Gastroesophageal sphincter (tissue), 4 donors: ENCODE results near the gene AIRE. TPM values are rescaled to one million over a fixed set of nuclear protein-coding genes. Genes with fewer than 3 reads are reported as not detected.

Source experiments
- ATAC-seq: fragments of 150-250 bp; one replicate; pipeline ENCODE4 v1.9.1; 2016; ENCODE audit warnings: mild to moderate bottlenecking, moderate library complexity
- H3K27ac ChIP-seq, 4 donors: fragments of 200-600 bp; sonication (generic) in 3 of 4; 1 replicate in 3 of 4; 2 replicates in 1 of 4; pipeline ENCODE4 v1.5.1; 2016 to 2019
- H3K27me3 ChIP-seq: fragments of 200-600 bp; sonication (generic); one replicate; pipeline ENCODE4 v1.5.1; 2019
- H3K36me3 ChIP-seq, 2 donors: fragments of 200-600 bp; sonication (generic); one replicate each; pipeline ENCODE4 v1.5.1; 2019; ENCODE audit warnings: control low read depth in 1 of 2
- H3K4me1 ChIP-seq, 3 donors: fragments of 200-600 bp; sonication (generic); 1 replicate in 2 of 3; 2 replicates in 1 of 3; pipeline ENCODE4 v1.5.1; 2016 to 2019; ENCODE audit warnings: control low read depth in 2 of 3
- H3K4me3 ChIP-seq, 2 donors: fragments of 200-600 bp; sonication (generic); one replicate each; pipeline ENCODE4 v1.5.1; 2019; ENCODE audit warnings: mild to moderate bottlenecking in 1 of 2, moderate library complexity in 1 of 2
- H3K9me3 ChIP-seq, 3 donors: fragments of 200-600 bp; sonication (generic); one replicate each; pipeline ENCODE4 v1.5.1; 2017 to 2019; ENCODE audit warnings: control low read depth in 2 of 3
- EP300 ChIP-seq: sonication (generic); formaldehyde crosslinking; IDR thresholded peaks from one replicate; pipeline ENCODE4 v1.6.1; 2017; ENCODE audit warnings: antibody characterized with exemption, mild to moderate bottlenecking
- POLR2A ChIP-seq, 2 donors: fragments of 450-650 bp; IDR thresholded peaks; one replicate each; pipeline ENCODE4 v1.6.1; 2017; ENCODE audit warnings: antibody characterized with exemption in 2 of 2, mild to moderate bottlenecking in 2 of 2, moderate library complexity in 1 of 2
- POLR2AphosphoS5 ChIP-seq: sonication (generic); formaldehyde crosslinking; IDR thresholded peaks from one replicate; pipeline ENCODE4 v1.6.1; 2017; ENCODE audit warnings: antibody characterized with exemption
- WGBS, 2 donors: methylation state at CpG; one replicate each; pipeline ENCODE4 v1.1.5; 2018; ENCODE audit warnings: low coverage in 1 of 2; 5-methylcytosine and 5-hydroxymethylcytosine counted together
- total RNA-seq, 4 donors: library from RNA; depleted of rRNA; stranded (reverse); fragments of >200 nt; gene quantifications; one replicate each; pipeline ENCODE4 v1.1.0, GENCODE V29; 2016
- TF ChIP-seq, protein P1 (sequence below), 4 experiments: fragments of 200-600 bp in 2 of 4; fragments of 450-650 bp in 2 of 4; sonication (generic) in 1 of 4; IDR thresholded peaks; one replicate each; pipeline ENCODE4 v1.5.1; 2017 to 2019; ENCODE audit warnings: antibody characterized with exemption in 4 of 4, mild to moderate bottlenecking in 2 of 4, moderate library complexity in 2 of 4

The AIRE gene
- total RNA-seq, 4 donors from 2014 or later = not detected

DNA sequence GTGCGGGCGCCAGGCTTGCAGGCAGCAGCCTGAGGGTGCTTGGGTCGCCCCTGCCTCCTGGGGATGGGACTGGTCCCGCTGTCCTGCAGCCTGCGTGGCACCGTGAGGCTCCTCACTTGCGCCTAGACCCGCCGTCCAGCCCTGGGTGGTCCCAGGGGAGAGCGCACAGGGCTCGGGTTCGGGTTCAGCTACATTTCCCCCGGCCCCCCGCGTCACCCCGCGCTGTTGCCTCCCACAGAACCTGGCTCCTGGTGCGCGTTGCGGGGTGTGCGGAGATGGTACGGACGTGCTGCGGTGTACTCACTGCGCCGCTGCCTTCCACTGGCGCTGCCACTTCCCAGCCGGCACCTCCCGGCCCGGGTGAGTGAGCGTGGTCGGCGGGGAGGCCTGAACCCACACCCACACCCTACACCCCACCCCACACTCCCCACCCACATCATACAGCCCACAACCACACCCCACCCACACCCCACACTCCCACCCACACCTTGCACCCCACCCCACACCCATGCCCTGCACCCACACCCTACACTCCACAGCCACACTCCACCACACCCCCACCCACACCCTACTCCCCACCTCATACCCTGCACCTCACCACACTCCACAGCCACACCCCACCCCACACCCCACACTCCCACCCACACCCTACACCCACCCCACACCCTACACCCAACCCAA, 8.0 kb downstream of the AIRE start:
- H3K9me3 ChIP-seq = no peaks in the 10 kb centered on the region
- no peaks in the 10 kb centered on the region for H3K36me3 ChIP-seq
- 69 to 93% methylated on average over 3 to 5 of the region's 33 CpGs for WGBS, 2 donors
- TF ChIP-seq, protein P1, sequence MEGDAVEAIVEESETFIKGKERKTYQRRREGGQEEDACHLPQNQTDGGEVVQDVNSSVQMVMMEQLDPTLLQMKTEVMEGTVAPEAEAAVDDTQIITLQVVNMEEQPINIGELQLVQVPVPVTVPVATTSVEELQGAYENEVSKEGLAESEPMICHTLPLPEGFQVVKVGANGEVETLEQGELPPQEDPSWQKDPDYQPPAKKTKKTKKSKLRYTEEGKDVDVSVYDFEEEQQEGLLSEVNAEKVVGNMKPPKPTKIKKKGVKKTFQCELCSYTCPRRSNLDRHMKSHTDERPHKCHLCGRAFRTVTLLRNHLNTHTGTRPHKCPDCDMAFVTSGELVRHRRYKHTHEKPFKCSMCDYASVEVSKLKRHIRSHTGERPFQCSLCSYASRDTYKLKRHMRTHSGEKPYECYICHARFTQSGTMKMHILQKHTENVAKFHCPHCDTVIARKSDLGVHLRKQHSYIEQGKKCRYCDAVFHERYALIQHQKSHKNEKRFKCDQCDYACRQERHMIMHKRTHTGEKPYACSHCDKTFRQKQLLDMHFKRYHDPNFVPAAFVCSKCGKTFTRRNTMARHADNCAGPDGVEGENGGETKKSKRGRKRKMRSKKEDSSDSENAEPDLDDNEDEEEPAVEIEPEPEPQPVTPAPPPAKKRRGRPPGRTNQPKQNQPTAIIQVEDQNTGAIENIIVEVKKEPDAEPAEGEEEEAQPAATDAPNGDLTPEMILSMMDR (IDR thresholded peaks at IDR 0.05) = no peak
- no peak for TF ChIP-seq POLR2A (IDR thresholded peaks at IDR 0.05)
- TF ChIP-seq POLR2AphosphoS5 = no peak
- no peak for TF ChIP-seq EP300
- no peak for ATAC-seq
- H3K27ac ChIP-seq = no peak overlapping the region
- peaks cover 0 to 30% (median 8%) of the 10 kb centered on the region in 3 donors for H3K4me1 ChIP-seq
- H3K4me3 ChIP-seq = no peak overlapping the region
- H3K27me3 ChIP-seq = peaks cover 64% of the 10 kb centered on the region

DNA sequence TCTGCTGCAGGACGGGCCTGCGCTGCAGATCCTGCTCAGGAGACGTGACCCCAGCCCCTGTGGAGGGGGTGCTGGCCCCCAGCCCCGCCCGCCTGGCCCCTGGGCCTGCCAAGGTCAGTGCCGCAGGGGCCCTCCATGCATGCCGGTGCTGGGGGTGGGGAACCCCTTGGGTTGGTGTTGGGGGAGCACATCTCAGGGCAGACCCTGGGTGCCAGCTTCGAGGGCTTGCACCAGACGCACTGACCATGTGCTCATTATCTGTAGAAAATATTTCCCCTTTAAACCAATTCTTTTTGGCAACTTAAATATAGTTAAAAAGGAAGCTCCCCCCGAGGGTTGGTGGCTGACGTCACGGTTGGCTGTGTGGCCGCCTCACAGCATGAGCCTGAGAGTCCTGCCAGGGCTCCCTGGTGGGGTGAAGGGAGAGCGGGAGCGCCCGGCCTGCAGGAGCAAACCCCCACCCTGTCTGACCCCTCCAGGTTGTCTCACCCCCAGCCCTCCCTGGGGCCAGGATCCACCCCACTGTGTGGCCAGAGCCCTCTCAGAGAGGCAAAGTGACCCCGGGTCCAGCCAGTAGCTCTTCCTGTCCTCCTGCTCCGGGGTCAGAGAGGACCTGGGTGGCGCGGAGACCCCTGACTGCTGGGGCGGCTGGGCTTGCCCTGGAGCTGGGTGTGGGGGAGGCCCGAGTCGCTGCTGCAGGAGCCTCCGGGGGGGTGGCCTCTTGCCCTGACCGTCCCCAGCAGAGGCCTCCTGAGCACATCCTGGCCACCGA, 8.9 kb downstream of the AIRE start:
- H3K4me1 ChIP-seq = peaks cover 0 to 39% (median 8%) of the 10 kb centered on the region in 3 donors
- H3K9me3 ChIP-seq = no peaks in the 10 kb centered on the region
- TF ChIP-seq, protein P1 (IDR thresholded peaks at IDR 0.05) = no peak
- TF ChIP-seq EP300 (no peak), POLR2AphosphoS5 (no peak), POLR2A (IDR thresholded peaks at IDR 0.05) (no peak)
- no peak overlapping the region for H3K4me3 ChIP-seq
- WGBS, 2 donors = 63% methylated on average over 2 of the region's 26 CpGs; no CpG with 5 or more reads in 1 of the 2 donors
- no peak overlapping the region for H3K27ac ChIP-seq
- H3K27me3 ChIP-seq = peaks cover 55% of the 10 kb centered on the region
- no peaks in the 10 kb centered on the region for H3K36me3 ChIP-seq
- peak; percentile 20 for ATAC-seq

- 33% methylated on average over 1 of the region's 14 CpGs; no CpG with 5 or more reads in 1 of the 2 donors for WGBS, 2 donors
- no peak for ATAC-seq
- no peak for TF ChIP-seq POLR2AphosphoS5
- TF ChIP-seq EP300 = no peak
- TF ChIP-seq POLR2A (IDR thresholded peaks at IDR 0.05) = no peak
- TF ChIP-seq, protein P1 (IDR thresholded peaks at IDR 0.05) = no peak
These were observed 9.5 kb downstream of the AIRE start for GRCh38 chr21:44295163-44295573.

GRCh38 chr21:44295646-44296045, 10.0 kb downstream of the AIRE start:
- Histone ChIP-seq H3K27me3 (peaks cover 51% of the 10 kb centered on the region), H3K27ac (no peak overlapping the region), H3K36me3 (no peaks in the 10 kb centered on the region), H3K4me1 (peaks cover 0 to 42% (median 9%) of the 10 kb centered on the region in 3 donors), H3K9me3 (no peaks in the 10 kb centered on the region), H3K4me3 (no peak overlapping the region)
- WGBS, 2 donors = no CpG with 5 or more reads among the region's 10 CpGs
- no peak for ATAC-seq
- no peak for TF ChIP-seq POLR2AphosphoS5
- no peak for TF ChIP-seq EP300

More at GRCh38 chr21:44295163-44295573, 9.5 kb downstream of the AIRE start:
- H3K36me3 ChIP-seq = no peaks in the 10 kb centered on the region
- no peaks in the 10 kb centered on the region for H3K9me3 ChIP-seq
- no peak overlapping the region for H3K4me3 ChIP-seq
- H3K27ac ChIP-seq = no peak overlapping the region
- peaks cover 0 to 39% (median 8%) of the 10 kb centered on the region in 3 donors for H3K4me1 ChIP-seq
- H3K27me3 ChIP-seq = peaks cover 51% of the 10 kb centered on the region

GRCh38 chr21:44296103-44296519, 10.4 kb downstream of the AIRE start:
- peaks cover 0 to 46% (median 13%) of the 10 kb centered on the region in 3 donors for H3K4me1 ChIP-seq
- no peaks in the 10 kb centered on the region for H3K36me3 ChIP-seq
- no peak overlapping the region for H3K4me3 ChIP-seq
- no peak for ATAC-seq
- no peaks in the 10 kb centered on the region for H3K9me3 ChIP-seq
- 80% methylated on average over 2 of the region's 12 CpGs; no CpG with 5 or more reads in 1 of the 2 donors for WGBS, 2 donors
- TF ChIP-seq POLR2AphosphoS5 = no peak
- TF ChIP-seq EP300 = no peak
- TF ChIP-seq, protein P1 (IDR thresholded peaks at IDR 0.05) = no peak
- no peak for TF ChIP-seq POLR2A (IDR thresholded peaks at IDR 0.05)
- no peak overlapping the region for H3K27ac ChIP-seq
- H3K27me3 ChIP-seq = peaks cover 51% of the 10 kb centered on the region
